Measurements from ENCODE around the gene SPRYD7. TPM values are rescaled to one million over a fixed set of nuclear protein-coding genes. Genes with fewer than 3 reads are reported as not detected.
A peak's percentile ranks its signal among the peaks of the same experiment; 100 is the strongest.

The SPRYD7 gene
- total and polyA plus RNA-seq, 2 of the 8 experiments (the other 6 are each of a cell fraction or from before 2014, with no cell fraction given): 1.1 to 3.1 TPM

GRCh38 chr13:49936968-49937273, 781 bp upstream of the SPRYD7 start:
- Histone ChIP-seq H3K9me3 (ENCODE audit: insufficient read depth in 2 of 2, low read depth in 1 of 2, low read length in 1 of 2) (no peaks in the 10 kb centered on the region), H2AFZ (ENCODE audit: low read length) (no peak overlapping the region), H3K4me2 (ENCODE audit: insufficient read depth in 1 of 2, low read depth in 2 of 2, low read length in 2 of 2) (peak overlapping the region; percentile 74 to 97), H3K23me2 (ENCODE audit: low read depth, low read length) (peaks cover 11% of the 10 kb centered on the region; the same call in 1 of the 2 replicates), H2BK15ac (ENCODE audit: low read length) (no peak overlapping the region), H3K4me3 (ENCODE audit: extremely low read depth in 1 of 4, insufficient read depth in 2 of 4, low read depth in 3 of 4, low read length in 4 of 4) (peak overlapping the region; percentile 64 to 92 (median 86)), H4K20me1 (replicated peaks in 1 of 2; ENCODE audit: control insufficient read depth in 1 of 2, insufficient read depth in 2 of 2, low read length in 2 of 2) (no peaks in the 10 kb centered on the region), H3K23ac (ENCODE audit: insufficient read length) (no peak overlapping the region), H4K8ac (ENCODE audit: extremely low read depth, insufficient read depth, low read length) (no peak overlapping the region), H4K91ac (replicated peaks; ENCODE audit: insufficient read length, low read length) (no peak overlapping the region), H2BK12ac (ENCODE audit: low read depth, low read length) (no peak overlapping the region), H3K27ac (ENCODE audit: low read depth, low read length) (no peak overlapping the region), H3K9ac (replicated peaks in 1 of 4; ENCODE audit: extremely low read depth in 1 of 4, low read depth in 3 of 4, low read length in 3 of 4) (no peak overlapping the region), H3K14ac (ENCODE audit: insufficient read length) (no peak overlapping the region), H3K4ac (replicated peaks; ENCODE audit: insufficient read length, low read depth, low read length) (no peak overlapping the region), H3K4me1 (replicated peaks in 1 of 4; ENCODE audit: control insufficient read depth in 3 of 4, insufficient read depth in 4 of 4, low read length in 3 of 4) (no peaks in the 10 kb centered on the region), H3K27me3 (replicated peaks in 1 of 4; ENCODE audit: control insufficient read depth in 3 of 4, extremely low read depth in 1 of 4, insufficient read depth in 3 of 4, low read length in 3 of 4) (no peaks in the 10 kb centered on the region; a peak in 1 of 7 replicates), H4K5ac (ENCODE audit: insufficient read length, low read depth, low read length) (no peak overlapping the region), H3K36me3 (ENCODE audit: control insufficient read depth in 2 of 4, insufficient read depth in 4 of 4, low read length in 3 of 4) (no peaks in the 10 kb centered on the region), H3K79me2 (ENCODE audit: control insufficient read depth in 1 of 2, insufficient read depth in 2 of 2, low read length in 2 of 2) (no peaks in the 10 kb centered on the region), H3K56ac (replicated peaks; ENCODE audit: insufficient read length, low read depth, low read length) (no peak overlapping the region), H2BK5ac (ENCODE audit: low read depth, low read length) (no peak overlapping the region), H3K79me1 (ENCODE audit: low read depth, low read length) (no peaks in the 10 kb centered on the region), H3K18ac (ENCODE audit: extremely low read depth, low read length) (no peak overlapping the region), H2AK5ac (ENCODE audit: low read depth, low read length) (no peak overlapping the region), H2BK120ac (replicated peaks; ENCODE audit: low read depth, low read length) (no peak overlapping the region), H2BK20ac (ENCODE audit: low read length) (no peak overlapping the region)
- ChIA-PET CTCF (ENCODE audit: partially characterized antibody) (interaction anchor here (0.9 to 1.4 kb wide), 3 partner anchors 9 to 75 kb away, joined by 3 to 9 read pairs (median 4); no protein-coding TSS in a partner anchor), POLR2A (ENCODE audit: partially characterized antibody) (interaction anchor here (1.2 to 1.5 kb wide), 3 partner anchors 11 to 144 kb away, joined by 3 to 5 read pairs (median 5); no protein-coding TSS in a partner anchor)
- no peak for FAIRE-seq
- DNase-seq (ENCODE audit: low read depth in 1 of 2, low spot score in 2 of 2): no peak
- TF ChIP-seq BCL11A (IDR thresholded peaks at IDR 0.05; ENCODE audit: low read depth in 2 of 2, low read length in 2 of 2) (no peak), E2F6 (IDR thresholded peaks at IDR 0.05) (no peak), SIRT6 (IDR thresholded peaks at IDR 0.05; ENCODE audit: low read length) (no peak), RFX5 (IDR thresholded peaks at IDR 0.05; ENCODE audit: borderline replicate concordance, low read depth, low read length) (no peak), SAP30 (IDR thresholded peaks at IDR 0.05; ENCODE audit: insufficient read depth, insufficient replicate concordance, low read length) (no peak), JUN (IDR thresholded peaks at IDR 0.05; ENCODE audit: low read depth, low read length) (no peak), SIX5 (IDR thresholded peaks at IDR 0.05; ENCODE audit: low read depth, low read length) (no peak), CEBPB (IDR thresholded peaks at IDR 0.05; ENCODE audit: low read depth, low read length) (no peak), HDAC2 (IDR thresholded peaks at IDR 0.05; ENCODE audit: borderline replicate concordance in 1 of 2, low read depth in 2 of 2, low read length in 2 of 2) (no peak), YY1 (IDR thresholded peaks at IDR 0.05; ENCODE audit: low read depth, low read length) (no peak), GTF2F1 (IDR thresholded peaks at IDR 0.05; ENCODE audit: borderline replicate concordance, low read depth, low read length) (no peak), NRF1 (IDR thresholded peaks at IDR 0.05; ENCODE audit: low read depth, low read length) (no peak), TAF7 (optimal IDR thresholded peaks at IDR 0.05; ENCODE audit: borderline replicate concordance, low read depth, low read length) (no peak)
- TF ChIP-seq, protein P1, sequence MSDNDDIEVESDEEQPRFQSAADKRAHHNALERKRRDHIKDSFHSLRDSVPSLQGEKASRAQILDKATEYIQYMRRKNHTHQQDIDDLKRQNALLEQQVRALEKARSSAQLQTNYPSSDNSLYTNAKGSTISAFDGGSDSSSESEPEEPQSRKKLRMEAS (IDR thresholded peaks at IDR 0.05): no peak
- WGBS, 2 experiments (ENCODE audit: extremely low coverage in 1 of 2, insufficient coverage in 1 of 2, insufficient read length in 1 of 2, insufficient replicate concordance in 2 of 2, low coverage in 1 of 2, low lambda C conversion rate in 2 of 2, missing lambda C conversion rate in 1 of 2): 10% methylated on average over 21 of the region's 21 CpGs; no CpG with 5 or more reads in 1 of the 2 experiments

Data from H1 (cell line).